GM12878 (cell line): ENCODE results near the gene MMP24. TPM values are rescaled to one million over a fixed set of nuclear protein-coding genes. Genes with fewer than 3 reads are reported as not detected.

Experiments
- ATAC-seq: fragments of 200-7000 bp; cut with Tn5 transposase; 3 replicates; pipeline ENCODE4 v1.9.1; 2020; ENCODE audit warnings: mild to moderate bottlenecking, moderate library complexity
- BruUV-seq: library from RNA; stranded (reverse); fragments of 400-500 nt; replicated peaks from 2 replicates; lab custom pipeline; 2021; lab: Mats Ljungman, UMichigan
- CTCF ChIA-PET: fragments of 300-600 bp; sonication (Branson Sonifier 250); formaldehyde crosslinking; extraction: SDS; loops from one replicate; lab custom pipeline; 2021; ENCODE audit warnings: inconsistent platforms; lab: Yijun Ruan, JAX
- POLR2A ChIA-PET: fragments of 350-600 bp; formaldehyde crosslinking; extraction: SDS; loops from one replicate; lab custom pipeline; 2021; ENCODE audit warnings: inconsistent platforms; lab: Charles Lee
- RAD21 ChIA-PET: fragments of 300-600 bp; sonication (Branson Sonifier 250); formaldehyde crosslinking; loops from one replicate; lab custom pipeline; 2023; ENCODE audit warnings: antibody characterized with exemption; ENCODE audit not compliant: unreplicated experiment; lab: Charles Lee
- SMC1A ChIA-PET: fragments of 300-600 bp; sonication (Branson Sonifier 250); formaldehyde crosslinking; loops from one replicate; lab custom pipeline; 2023; ENCODE audit not compliant: unreplicated experiment, uncharacterized antibody; lab: Charles Lee
- DNase-seq: peaks from one replicate; pipeline ENCODE4 v3.0.0-alpha.2; 2011; ENCODE audit warnings: low read depth, low spot score
- FAIRE-seq: peaks from 3 replicates; lab custom pipeline; 2011; peaks lifted over from hg19 to GRCh38; lab: Jason Lieb, UNC
- H2AFZ ChIP-seq: 2 replicates; pipeline ENCODE4 v1.6.0; 2011; ENCODE audit warnings: low read depth, low read length, control low read depth; ENCODE audit not compliant: control insufficient read depth
- H3K27ac ChIP-seq: 2 replicates; pipeline ENCODE4 v1.5.1; 2011; ENCODE audit warnings: control low read depth; ENCODE audit not compliant: control insufficient read depth, insufficient read depth
- H3K27me3 ChIP-seq, 2 experiments: replicated peaks in 1 of 2; 2 replicates each; pipeline versions ENCODE4 v1.6.0 to v1.6.1; 2011; ENCODE audit warnings: low read length in 1 of 2; ENCODE audit not compliant: control insufficient read depth in 2 of 2, insufficient read depth in 2 of 2
- H3K36me3 ChIP-seq, 2 experiments: 2 replicates each; pipeline ENCODE4 v1.5.1; 2011; ENCODE audit warnings: low read length in 1 of 2; ENCODE audit not compliant: control insufficient read depth in 2 of 2, insufficient read depth in 2 of 2
- H3K4me1 ChIP-seq: 2 replicates; pipeline ENCODE4 v1.6.1; 2011; ENCODE audit warnings: mild to moderate bottlenecking, low read length, moderate library complexity, mixed read lengths; ENCODE audit not compliant: control insufficient read depth, insufficient read depth
- H3K4me2 ChIP-seq: 2 replicates; pipeline ENCODE4 v1.6.0; 2011; ENCODE audit warnings: control low read depth; ENCODE audit not compliant: control insufficient read depth, insufficient read depth
- H3K4me3 ChIP-seq: fragments of 200-600 bp; sonication (generic); 2 replicates; pipeline ENCODE4 v1.5.1; 2016
- H3K79me2 ChIP-seq: 2 replicates; pipeline ENCODE4 v1.6.0; 2011; ENCODE audit warnings: low read length; ENCODE audit not compliant: control insufficient read depth, insufficient read depth
- H3K9ac ChIP-seq: 2 replicates; pipeline ENCODE4 v1.8.0; 2011; ENCODE audit warnings: low read length, control low read depth, mixed read lengths; ENCODE audit not compliant: control insufficient read depth, insufficient read depth
- H3K9me3 ChIP-seq: replicated peaks from 3 replicates; pipeline ENCODE4 v1.5.1; 2011; ENCODE audit warnings: mild to moderate bottlenecking, low read length; ENCODE audit not compliant: control insufficient read depth, insufficient read depth
- H4K20me1 ChIP-seq: 2 replicates; pipeline ENCODE4 v1.6.0; 2011; ENCODE audit not compliant: control insufficient read depth, insufficient read depth
- BRCA1 ChIP-seq: IDR thresholded peaks from 2 replicates; pipeline ENCODE4 v1.6.1; 2011; ENCODE audit warnings: low read depth, low read length, improper control_type of control experiment
- CREM ChIP-seq: IDR thresholded peaks from 2 replicates; pipeline ENCODE4 v1.6.1; 2014; ENCODE audit warnings: antibody characterized with exemption, low read depth
- IKZF2 ChIP-seq, 2 experiments: fragments of 450-650 bp; IDR thresholded peaks; 2 replicates each; pipeline ENCODE4 v1.6.1; 2017; ENCODE audit warnings: mild to moderate bottlenecking in 2 of 2, moderate library complexity in 2 of 2
- RAD21 ChIP-seq: IDR thresholded peaks from 2 replicates; pipeline ENCODE4 v1.6.1; 2011; ENCODE audit warnings: mild to moderate bottlenecking, low read depth, low read length, moderate library complexity; ENCODE audit not compliant: insufficient read depth
- RAD51 ChIP-seq: fragments of 450-650 bp; IDR thresholded peaks from 2 replicates; pipeline ENCODE4 v1.6.1; 2016; ENCODE audit warnings: moderate library complexity, mild to moderate bottlenecking, inconsistent platforms
- SMARCA5 ChIP-seq: fragments of 450-650 bp; IDR thresholded peaks from 2 replicates; pipeline ENCODE4 v1.6.1; 2017; ENCODE audit warnings: mild to moderate bottlenecking
- SMC3 ChIP-seq: IDR thresholded peaks from 2 replicates; pipeline ENCODE4 v1.6.1; 2011; ENCODE audit warnings: low read length, improper control_type of control experiment, borderline replicate concordance
- ZNF24 ChIP-seq: fragments of 450-650 bp; IDR thresholded peaks from 2 replicates; pipeline ENCODE4 v1.6.1; 2017; ENCODE audit warnings: antibody characterized with exemption, mild to moderate bottlenecking
- WGBS: methylation state at CpG from one replicate; pipeline ENCODE4 v1.1.6; 2016; ENCODE audit warnings: low lambda C conversion rate; ENCODE audit not compliant: insufficient replicate concordance, insufficient coverage; ENCODE audit errors: missing lambda C conversion rate; 5-methylcytosine and 5-hydroxymethylcytosine counted together
- in situ Hi-C: fragments of 300-500 bp; cut with MboI; formaldehyde crosslinking; loops from 9 replicates; pipeline ENCODE4 v1.14.3; 2018; ENCODE audit warnings: mixed read lengths
- intact Hi-C: fragments of 100-400 bp; cut with micrococcal nuclease; formaldehyde crosslinking; loops from one replicate; pipeline ENCODE4 v1.14.2; 2022; ENCODE audit not compliant: unreplicated experiment
- polyA plus RNA-seq, 11 experiments: library from polyadenylated mRNA; depleted of rRNA in 4 of 11; unstranded in 6 of 11; stranded (reverse) in 5 of 11; fragments of >200 nt; fragmentation: Nextera tagmentation in 4 of 11; fragmentation: Illumina TruSeq in 1 of 11; extraction: Ambion mirVana in 4 of 11; extraction: Trizol in 1 of 11; gene quantifications; 1 replicate in 1 of 11; 2 replicates in 10 of 11; pipeline versions ENCODE4 v1.2.1 to v1.2.3, GENCODE V29; 2011 to 2016; ENCODE audit warnings: inconsistent platforms in 2 of 11, missing spikeins in 2 of 11, low read depth in 1 of 11
- total RNA-seq, 4 experiments: library from RNA; depleted of rRNA in 3 of 4; stranded (reverse); fragments of >200 nt in 3 of 4; fragmentation: Illumina TruSeq in 1 of 4; extraction: Trizol in 1 of 4; gene quantifications; 2 replicates each; pipeline versions ENCODE4 v1.2.1 to v1.2.3, GENCODE V29; 2013 to 2021
- TF ChIP-seq, protein P1 (sequence below), 3 experiments: IDR thresholded peaks in 2 of 3; conservative IDR thresholded peaks in 1 of 3; 2 replicates each; pipeline ENCODE4 v1.5.1; 2011; ENCODE audit warnings: low read depth in 3 of 3, low read length in 3 of 3, mild to moderate bottlenecking in 3 of 3, control low read depth in 2 of 3, moderate library complexity in 2 of 3, inconsistent platforms in 1 of 3, mixed read lengths in 1 of 3; ENCODE audit not compliant: control insufficient read depth in 2 of 3, insufficient read depth in 1 of 3; ENCODE audit errors: extremely low read depth in 1 of 3
- TF ChIP-seq, protein P2 (sequence below): IDR thresholded peaks from 2 replicates; pipeline ENCODE4 v1.6.1; 2011; ENCODE audit warnings: borderline replicate concordance, low read depth, mild to moderate bottlenecking, moderate library complexity, mixed read lengths, low read length; ENCODE audit not compliant: insufficient read depth; ENCODE audit errors: extremely low read length

MMP24 gene
- total and polyA plus RNA-seq, 10 of the 15 experiments (the other 5 are each of a cell fraction or from before 2014, with no cell fraction given), result 0.01 to 0.11 (median 0.04) TPM; not detected in 5

DNA sequence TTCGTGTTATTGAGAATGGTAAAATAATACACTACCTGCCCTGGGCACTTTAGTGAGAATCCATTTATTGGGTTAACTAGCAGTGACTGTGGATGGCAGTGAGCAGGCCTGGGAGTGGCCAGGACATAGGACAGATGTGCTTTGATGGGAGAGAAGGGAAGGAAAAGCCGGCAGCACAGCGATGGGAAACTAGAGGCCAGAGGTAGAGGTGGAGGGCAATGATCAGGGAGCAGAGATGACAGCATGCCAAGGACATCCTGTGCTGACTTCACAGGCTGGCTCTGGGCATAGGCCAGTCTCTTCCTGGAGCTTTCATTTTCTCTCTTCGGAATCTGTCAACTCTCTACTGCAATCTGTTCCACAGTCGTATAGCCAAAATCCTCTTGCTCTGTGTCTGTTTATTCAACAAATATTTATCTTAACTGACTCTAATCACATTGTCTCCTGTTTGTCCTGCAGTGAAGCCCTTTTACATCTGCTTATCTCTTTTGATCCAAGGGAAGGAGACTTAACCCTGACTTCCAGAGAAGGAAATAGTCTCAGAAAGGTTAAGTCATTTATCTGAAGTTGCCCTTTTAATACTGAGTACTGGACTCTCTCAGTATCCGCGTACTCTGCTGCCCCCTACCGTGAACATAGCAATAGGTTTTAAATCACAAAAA lies 18.4 kb upstream of the MMP24 start:
- in situ Hi-C loops, result no loop called here
- H3K9ac ChIP-seq, result no peak overlapping the region
- ChIA-PET RAD21 (interaction anchor here (2.9 kb wide), 1 partner anchor 63 kb away, joined by 15 read pairs; no protein-coding TSS in a partner anchor), SMC1A (interaction anchor here (2.6 to 3.0 kb wide), 2 partner anchors 63 to 112 kb away, joined by 17 to 18 read pairs; no protein-coding TSS in a partner anchor), POLR2A (no interaction called here), CTCF (interaction anchor here (0.7 to 4.6 kb wide), 8 partner anchors 16 to 375 kb away, joined by 3 to 58 read pairs (median 4); partner anchors contain the start of genes ACSS2 and EDEM2)
- ATAC-seq (peak; percentile 97), DNase-seq (peak; percentile 20), FAIRE-seq (peak; percentile 85)
- no peak overlapping the region for H2AFZ ChIP-seq
- no TSS peak for BruUV-seq
- TF ChIP-seq CREM (no peak), SMC3 (peak; percentile 85), BRCA1 (no peak), SMARCA5 (0 out of 2 replicates have a peak, but pooled peaks have one; percentile 58), ZNF24 (0 out of 2 replicates have a peak, but pooled peaks have one; percentile 21), RAD51 (no peak), IKZF2 (IDR thresholded peaks at IDR 0.05) (no peak), RAD21 (peak; percentile 94)
- TF ChIP-seq, protein P1, sequence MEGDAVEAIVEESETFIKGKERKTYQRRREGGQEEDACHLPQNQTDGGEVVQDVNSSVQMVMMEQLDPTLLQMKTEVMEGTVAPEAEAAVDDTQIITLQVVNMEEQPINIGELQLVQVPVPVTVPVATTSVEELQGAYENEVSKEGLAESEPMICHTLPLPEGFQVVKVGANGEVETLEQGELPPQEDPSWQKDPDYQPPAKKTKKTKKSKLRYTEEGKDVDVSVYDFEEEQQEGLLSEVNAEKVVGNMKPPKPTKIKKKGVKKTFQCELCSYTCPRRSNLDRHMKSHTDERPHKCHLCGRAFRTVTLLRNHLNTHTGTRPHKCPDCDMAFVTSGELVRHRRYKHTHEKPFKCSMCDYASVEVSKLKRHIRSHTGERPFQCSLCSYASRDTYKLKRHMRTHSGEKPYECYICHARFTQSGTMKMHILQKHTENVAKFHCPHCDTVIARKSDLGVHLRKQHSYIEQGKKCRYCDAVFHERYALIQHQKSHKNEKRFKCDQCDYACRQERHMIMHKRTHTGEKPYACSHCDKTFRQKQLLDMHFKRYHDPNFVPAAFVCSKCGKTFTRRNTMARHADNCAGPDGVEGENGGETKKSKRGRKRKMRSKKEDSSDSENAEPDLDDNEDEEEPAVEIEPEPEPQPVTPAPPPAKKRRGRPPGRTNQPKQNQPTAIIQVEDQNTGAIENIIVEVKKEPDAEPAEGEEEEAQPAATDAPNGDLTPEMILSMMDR (IDR thresholded peaks at IDR 0.05 in 2 of 3, conservative IDR thresholded peaks at IDR 0.05 in 1 of 3; ENCODE audit: control insufficient read depth in 2 of 3, extremely low read depth in 1 of 3, insufficient read depth in 1 of 3, low read depth in 3 of 3, low read length in 3 of 3), result peak; percentile 66 to 89 (median 71)
- TF ChIP-seq, protein P2, sequence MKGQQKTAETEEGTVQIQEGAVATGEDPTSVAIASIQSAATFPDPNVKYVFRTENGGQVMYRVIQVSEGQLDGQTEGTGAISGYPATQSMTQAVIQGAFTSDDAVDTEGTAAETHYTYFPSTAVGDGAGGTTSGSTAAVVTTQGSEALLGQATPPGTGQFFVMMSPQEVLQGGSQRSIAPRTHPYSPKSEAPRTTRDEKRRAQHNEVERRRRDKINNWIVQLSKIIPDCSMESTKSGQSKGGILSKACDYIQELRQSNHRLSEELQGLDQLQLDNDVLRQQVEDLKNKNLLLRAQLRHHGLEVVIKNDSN, result no peak
- H3K27ac ChIP-seq, result no peak overlapping the region
- H3K36me3 ChIP-seq, result no peaks in the 10 kb centered on the region
- intact Hi-C loops, result loop anchor here (1.0 to 5.0 kb wide), 5 partner anchors 63 to 376 kb away; partner anchors contain the start of genes GSS and MYH7B
- H3K4me3 ChIP-seq, result no peak overlapping the region
- no peak overlapping the region for H3K4me2 ChIP-seq
- no peaks in the 10 kb centered on the region; the same call in 1 of the 2 replicates for H4K20me1 ChIP-seq
- H3K79me2 ChIP-seq, result no peaks in the 10 kb centered on the region
- no peaks in the 10 kb centered on the region for H3K4me1 ChIP-seq
- no peaks in the 10 kb centered on the region for H3K27me3 ChIP-seq
- no peaks in the 10 kb centered on the region for H3K9me3 ChIP-seq
- 39% methylated on average over 8 of the region's 8 CpGs for WGBS
